ENCODE measurements around the gene CHPF.

DNA sequence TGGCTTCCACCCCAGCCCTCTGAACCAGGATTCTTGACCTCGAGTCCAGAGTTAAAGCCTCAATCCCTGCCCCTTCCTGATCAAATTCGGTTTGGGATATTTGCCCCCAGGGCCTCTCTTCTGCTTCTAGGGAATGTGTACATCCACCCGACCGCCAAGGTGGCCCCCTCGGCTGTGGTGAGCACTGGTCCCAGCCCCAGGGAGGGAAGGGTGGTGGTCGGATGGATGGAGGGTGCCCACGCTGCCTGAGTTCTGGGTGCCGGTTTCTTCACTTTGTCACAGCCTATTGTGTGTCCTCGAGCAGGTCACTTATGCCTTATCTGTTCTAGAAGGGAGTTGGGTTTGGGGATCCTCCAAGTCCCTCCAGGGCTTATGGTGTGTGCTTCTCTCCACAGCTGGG is 38.0 kb downstream of the CHPF start:
- TF ChIP-seq GATA2 (IDR thresholded peaks at IDR 0.05; ENCODE audit: low read depth, low read length), result no peak
- TF ChIP-seq GATA3 (IDR thresholded peaks at IDR 0.05; ENCODE audit: low read depth, low read length), result no peak

Measured in SH-SY5Y (cell line).